ENCODE measurements around the gene COL20A1. TPM values are rescaled to one million over a fixed set of nuclear protein-coding genes. Genes with fewer than 3 reads are reported as not detected.

Gene COL20A1
- total and polyA plus RNA-seq, 4 donors, result 0.09 to 0.15 TPM; not detected in 2

GRCh38 chr20:63360850-63361518 lies 68.0 kb downstream of the COL20A1 start, which contains the start of gene CHRNA4:
TSS of gene CHRNA4 (minus strand) at chr20:63361349. CDS start at chr20:63361165, 184 bp downstream.
- 1% methylated on average over 57 to 77 of the region's 79 CpGs for WGBS, 2 donors
- Histone ChIP-seq H3K9me3 (ENCODE audit: control insufficient read depth, low read length) (no peaks in the 10 kb centered on the region), H3K4me3 (ENCODE audit: low read length in 2 of 2) (no peak within 1 kb of the TSS), H3K27ac (ENCODE audit: low read depth in 1 of 2, low read length in 2 of 2) (no peak within 1 kb of the TSS), H3K27me3 (ENCODE audit: control insufficient read depth in 1 of 2, insufficient read depth in 2 of 2, low read length in 1 of 2) (no peaks in the 10 kb centered on the region), H3K4me1 (ENCODE audit: control insufficient read depth in 1 of 2, insufficient read depth in 2 of 2, low read length in 2 of 2) (no peaks in the 10 kb centered on the region), H3K36me3 (ENCODE audit: control insufficient read depth in 1 of 2, insufficient read depth in 2 of 2, low read length in 1 of 2) (no peaks in the 10 kb centered on the region)
- no peak for ATAC-seq (ENCODE audit: low FRiP score)
- no peak for DNase-seq
- intact Hi-C loops (cut with DNase I), result no loop called here

GRCh38 chr20:63361519-63362435 lies 68.8 kb downstream of the COL20A1 start:
- H3K9me3 ChIP-seq (ENCODE audit: control insufficient read depth, low read length), result no peaks in the 10 kb centered on the region
- no peaks in the 10 kb centered on the region for H3K4me1 ChIP-seq (ENCODE audit: control insufficient read depth in 1 of 2, insufficient read depth in 2 of 2, low read length in 2 of 2)
- intact Hi-C loops (cut with DNase I), result no loop called here
- no peaks in the 10 kb centered on the region for H3K36me3 ChIP-seq (ENCODE audit: control insufficient read depth in 1 of 2, insufficient read depth in 2 of 2, low read length in 1 of 2)
- WGBS, 2 donors, result 6% methylated on average over 47 to 50 of the region's 50 CpGs
- H3K27ac ChIP-seq (ENCODE audit: low read depth in 1 of 2, low read length in 2 of 2), result no peak overlapping the region
- no peak overlapping the region for H3K4me3 ChIP-seq (ENCODE audit: low read length in 2 of 2)
- DNase-seq (no peak), ATAC-seq (ENCODE audit: low FRiP score) (no peak)
- H3K27me3 ChIP-seq (ENCODE audit: control insufficient read depth in 1 of 2, insufficient read depth in 2 of 2, low read length in 1 of 2), result no peaks in the 10 kb centered on the region

GRCh38 chr20:63362436-63363009 lies 69.5 kb downstream of the COL20A1 start:
- Histone ChIP-seq H3K4me3 (ENCODE audit: low read length in 2 of 2) (no peak overlapping the region), H3K36me3 (ENCODE audit: control insufficient read depth in 1 of 2, insufficient read depth in 2 of 2, low read length in 1 of 2) (no peaks in the 10 kb centered on the region), H3K27ac (ENCODE audit: low read depth in 1 of 2, low read length in 2 of 2) (no peak overlapping the region), H3K4me1 (ENCODE audit: control insufficient read depth in 1 of 2, insufficient read depth in 2 of 2, low read length in 2 of 2) (no peaks in the 10 kb centered on the region), H3K27me3 (ENCODE audit: control insufficient read depth in 1 of 2, insufficient read depth in 2 of 2, low read length in 1 of 2) (no peaks in the 10 kb centered on the region), H3K9me3 (ENCODE audit: control insufficient read depth, low read length) (no peaks in the 10 kb centered on the region)
- no peak for DNase-seq
- intact Hi-C loops (cut with DNase I), result no loop called here
- ATAC-seq (ENCODE audit: low FRiP score), result no peak
- WGBS, 2 donors, result 59 to 61% methylated on average over 16 of the region's 16 CpGs

- no peaks in the 10 kb centered on the region for H3K4me1 ChIP-seq (ENCODE audit: control insufficient read depth in 1 of 2, insufficient read depth in 2 of 2, low read length in 2 of 2)
- WGBS, 2 donors, result 51 to 61% methylated on average over 23 of the region's 23 CpGs
- no peaks in the 10 kb centered on the region for H3K27me3 ChIP-seq (ENCODE audit: control insufficient read depth in 1 of 2, insufficient read depth in 2 of 2, low read length in 1 of 2)
- H3K36me3 ChIP-seq (ENCODE audit: control insufficient read depth in 1 of 2, insufficient read depth in 2 of 2, low read length in 1 of 2), result no peaks in the 10 kb centered on the region
- intact Hi-C loops (cut with DNase I), result no loop called here
- H3K27ac ChIP-seq (ENCODE audit: low read depth in 1 of 2, low read length in 2 of 2), result no peak overlapping the region
- H3K4me3 ChIP-seq (ENCODE audit: low read length in 2 of 2), result no peak overlapping the region
- DNase-seq (no peak), ATAC-seq (ENCODE audit: low FRiP score) (no peak)
- no peaks in the 10 kb centered on the region for H3K9me3 ChIP-seq (ENCODE audit: control insufficient read depth, low read length)
Observed at GRCh38 chr20:63363013-63363957, 70.3 kb downstream of the COL20A1 start.

GRCh38 chr20:63363981-63364561 lies 71.1 kb downstream of the COL20A1 start:
- Histone ChIP-seq H3K4me1 (ENCODE audit: control insufficient read depth in 1 of 2, insufficient read depth in 2 of 2, low read length in 2 of 2) (no peaks in the 10 kb centered on the region), H3K27ac (ENCODE audit: low read depth in 1 of 2, low read length in 2 of 2) (no peak overlapping the region), H3K27me3 (ENCODE audit: control insufficient read depth in 1 of 2, insufficient read depth in 2 of 2, low read length in 1 of 2) (no peaks in the 10 kb centered on the region), H3K4me3 (ENCODE audit: low read length in 2 of 2) (no peak overlapping the region), H3K36me3 (ENCODE audit: control insufficient read depth in 1 of 2, insufficient read depth in 2 of 2, low read length in 1 of 2) (no peaks in the 10 kb centered on the region), H3K9me3 (ENCODE audit: control insufficient read depth, low read length) (no peaks in the 10 kb centered on the region)
- ATAC-seq (ENCODE audit: low FRiP score) (no peak), DNase-seq (no peak)
- intact Hi-C loops (cut with DNase I), result no loop called here
- WGBS, 2 donors, result 75 to 76% methylated on average over 19 of the region's 19 CpGs

GRCh38 chr20:63364801-63365585 lies 72.0 kb downstream of the COL20A1 start:
- Histone ChIP-seq H3K9me3 (ENCODE audit: control insufficient read depth, low read length) (no peaks in the 10 kb centered on the region), H3K4me1 (ENCODE audit: control insufficient read depth in 1 of 2, insufficient read depth in 2 of 2, low read length in 2 of 2) (no peaks in the 10 kb centered on the region), H3K4me3 (ENCODE audit: low read length in 2 of 2) (no peak overlapping the region), H3K27ac (ENCODE audit: low read depth in 1 of 2, low read length in 2 of 2) (no peak overlapping the region), H3K36me3 (ENCODE audit: control insufficient read depth in 1 of 2, insufficient read depth in 2 of 2, low read length in 1 of 2) (no peaks in the 10 kb centered on the region), H3K27me3 (ENCODE audit: control insufficient read depth in 1 of 2, insufficient read depth in 2 of 2, low read length in 1 of 2) (no peaks in the 10 kb centered on the region)
- intact Hi-C loops (cut with DNase I), result no loop called here
- WGBS, 2 donors, result 72 to 73% methylated on average over 20 of the region's 20 CpGs
- DNase-seq (no peak), ATAC-seq (ENCODE audit: low FRiP score) (no peak)

- Histone ChIP-seq H3K27ac (ENCODE audit: low read depth in 1 of 2, low read length in 2 of 2) (no peak overlapping the region), H3K4me3 (ENCODE audit: low read length in 2 of 2) (no peak overlapping the region), H3K4me1 (ENCODE audit: control insufficient read depth in 1 of 2, insufficient read depth in 2 of 2, low read length in 2 of 2) (no peaks in the 10 kb centered on the region), H3K27me3 (ENCODE audit: control insufficient read depth in 1 of 2, insufficient read depth in 2 of 2, low read length in 1 of 2) (no peaks in the 10 kb centered on the region), H3K36me3 (ENCODE audit: control insufficient read depth in 1 of 2, insufficient read depth in 2 of 2, low read length in 1 of 2) (no peaks in the 10 kb centered on the region), H3K9me3 (ENCODE audit: control insufficient read depth, low read length) (no peaks in the 10 kb centered on the region)
- WGBS, 2 donors, result 80 to 83% methylated on average over 19 to 22 of the region's 22 CpGs
- intact Hi-C loops (cut with DNase I), result no loop called here
- ATAC-seq (ENCODE audit: low FRiP score) (no peak), DNase-seq (no peak)
Observed at GRCh38 chr20:63365601-63366389, 72.8 kb downstream of the COL20A1 start.
